ENCODE results near the gene PARP15. TPM values are rescaled to one million over a fixed set of nuclear protein-coding genes. Genes with fewer than 3 reads are reported as not detected.

The PARP15 gene
- total RNA-seq, 1 donor from 2014 or later = 1.1 TPM

DNA sequence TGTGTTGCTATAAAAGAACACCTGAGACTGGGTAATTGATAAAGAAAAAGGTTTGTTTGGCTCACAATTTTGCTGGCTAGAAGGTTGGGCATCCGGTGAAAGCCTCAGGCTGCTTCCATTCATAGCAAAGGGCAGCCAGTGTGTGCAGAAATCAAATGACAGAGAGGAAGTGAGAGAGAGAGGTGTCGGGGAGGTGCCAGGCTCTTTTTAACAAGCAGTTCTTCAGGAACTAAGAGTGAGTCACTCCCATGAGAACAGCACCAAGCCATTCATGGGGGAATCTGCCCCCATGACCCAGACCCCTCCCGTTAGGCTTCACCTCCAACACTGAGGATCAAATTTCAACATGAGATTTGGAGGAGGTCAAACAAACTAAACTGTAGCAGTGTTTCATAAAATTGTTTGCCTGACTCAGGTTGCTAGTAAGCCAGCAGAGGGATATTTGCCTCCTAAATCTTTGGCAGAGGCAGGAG lies 4.5 kb upstream of the PARP15 start:
- no peak for DNase-seq

DNA sequence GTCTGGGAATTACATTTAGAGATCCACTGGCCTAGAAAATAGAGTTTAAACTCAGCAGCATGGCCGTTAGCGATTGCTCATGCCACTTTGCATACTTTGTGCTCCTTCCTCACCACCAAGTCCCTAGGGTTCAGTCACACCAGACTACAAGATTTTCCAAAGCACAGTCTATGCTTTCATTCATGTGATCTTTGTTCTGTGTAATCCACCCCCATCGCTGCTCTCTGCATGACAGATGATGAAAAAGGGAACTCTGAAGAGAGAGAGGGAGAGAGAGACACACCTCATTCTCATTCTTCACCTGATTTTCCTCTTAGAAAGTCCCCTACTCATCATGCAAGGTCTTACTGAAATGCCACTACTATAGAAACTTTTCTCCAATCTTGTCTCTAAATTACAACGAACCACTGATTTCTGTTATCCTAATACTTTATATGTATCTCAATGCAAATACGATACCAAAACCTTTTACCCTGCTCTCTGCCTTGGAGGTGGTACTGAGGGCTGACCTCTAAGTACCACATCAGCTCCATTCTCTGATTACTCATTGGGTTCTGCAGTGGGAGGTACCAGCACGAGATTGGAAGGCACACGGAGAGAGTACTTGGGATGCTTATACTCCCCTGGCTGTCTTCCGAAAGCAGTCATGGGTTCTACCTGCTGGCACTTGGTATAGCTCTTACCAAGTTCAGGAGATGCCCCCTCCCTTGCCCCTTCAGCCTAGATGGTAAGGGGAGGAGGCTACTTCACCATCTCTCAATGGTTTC lies 1.1 kb upstream of the PARP15 start:
- DNase-seq = no peak

DNA sequence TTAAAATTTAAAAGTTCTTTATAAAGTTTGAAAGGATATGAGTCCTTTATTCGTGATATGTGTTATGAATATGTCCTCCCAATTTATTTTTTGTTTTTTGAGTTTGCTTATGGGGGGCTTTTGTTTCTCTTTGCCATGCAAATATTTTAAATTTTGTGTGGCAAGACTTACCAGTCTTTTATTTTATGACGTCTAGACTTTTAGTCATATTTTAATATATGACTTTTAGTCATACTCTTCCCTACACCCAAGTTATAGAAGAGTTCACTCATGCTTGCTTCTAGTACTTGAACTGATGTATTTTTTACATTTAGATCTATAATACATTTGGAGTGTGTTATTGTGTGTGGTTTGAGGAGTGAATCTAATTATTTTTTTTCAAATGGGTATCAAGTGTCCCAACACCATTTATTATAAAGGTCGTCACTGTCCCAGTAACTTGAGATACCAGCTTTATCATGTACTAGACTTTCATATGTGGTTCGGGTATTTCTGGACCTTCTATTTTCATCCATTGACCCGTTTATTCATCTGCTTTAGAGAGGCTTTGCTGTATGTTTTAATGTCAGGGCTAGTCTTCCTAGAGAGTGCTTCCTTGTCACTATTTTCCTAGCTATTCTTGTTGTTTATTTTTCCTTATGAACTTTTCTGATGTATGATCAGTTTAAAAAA lies 755 bp downstream of the PARP15 start:
- DNase-seq = no peak

DNA sequence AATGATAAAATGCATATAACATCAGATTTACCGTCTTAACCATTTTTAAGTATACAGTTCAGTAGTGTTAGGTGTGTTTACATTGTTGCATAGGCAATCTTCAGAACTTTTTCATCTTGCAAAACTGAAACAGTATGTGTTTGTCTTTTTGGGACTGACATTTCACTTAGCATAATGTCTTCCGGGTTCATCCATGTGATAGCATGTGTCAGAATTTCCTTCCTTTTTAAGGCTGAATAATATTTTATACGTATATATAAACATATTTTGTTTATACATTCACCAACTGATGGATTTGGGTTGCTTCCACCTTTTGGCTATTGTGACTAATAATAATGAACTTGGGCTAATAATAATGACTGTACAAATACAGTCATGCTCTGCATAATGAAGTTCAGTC lies 3.0 kb downstream of the PARP15 start:
- no peak for DNase-seq

DNA sequence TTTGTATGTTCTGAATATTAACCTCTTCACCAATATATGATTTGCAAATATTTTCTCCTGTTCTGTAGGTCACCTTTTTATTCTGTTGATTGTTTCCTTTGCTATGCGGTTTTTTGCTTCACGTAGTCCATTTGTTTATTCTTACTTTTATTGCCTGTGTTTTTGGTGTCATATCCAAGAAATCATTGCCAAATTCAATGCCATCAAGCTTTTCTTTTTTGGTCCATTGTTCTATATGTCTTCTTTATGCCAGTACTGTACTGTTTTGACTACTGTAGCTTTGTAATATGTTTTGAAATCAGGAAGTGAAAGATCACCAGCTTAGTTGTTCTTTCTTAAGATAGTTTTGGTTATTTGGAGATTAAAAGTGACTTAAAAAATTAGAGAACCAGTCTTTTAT lies 4.2 kb downstream of the PARP15 start:
- DNase-seq = no peak

DNA sequence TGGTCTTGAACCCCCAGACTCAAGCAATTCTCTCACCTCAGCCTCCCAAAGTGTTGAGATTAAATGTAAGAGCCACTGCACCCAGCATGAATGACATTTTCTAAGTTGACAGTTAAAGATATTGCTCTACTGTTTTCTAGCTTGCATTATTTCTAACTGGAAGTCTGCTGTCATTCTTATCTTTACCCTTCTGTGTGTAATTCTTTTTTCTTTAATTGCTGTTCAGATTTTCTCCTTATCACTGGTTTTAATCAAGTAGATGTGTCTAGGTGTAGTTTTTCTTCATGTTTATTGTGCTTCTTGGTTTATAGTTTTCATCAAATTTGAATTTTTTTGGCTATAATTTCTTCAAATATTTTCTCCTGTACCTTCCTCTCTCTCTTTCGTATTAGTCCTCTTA lies 4.9 kb downstream of the PARP15 start:
- no peak for DNase-seq

DNA sequence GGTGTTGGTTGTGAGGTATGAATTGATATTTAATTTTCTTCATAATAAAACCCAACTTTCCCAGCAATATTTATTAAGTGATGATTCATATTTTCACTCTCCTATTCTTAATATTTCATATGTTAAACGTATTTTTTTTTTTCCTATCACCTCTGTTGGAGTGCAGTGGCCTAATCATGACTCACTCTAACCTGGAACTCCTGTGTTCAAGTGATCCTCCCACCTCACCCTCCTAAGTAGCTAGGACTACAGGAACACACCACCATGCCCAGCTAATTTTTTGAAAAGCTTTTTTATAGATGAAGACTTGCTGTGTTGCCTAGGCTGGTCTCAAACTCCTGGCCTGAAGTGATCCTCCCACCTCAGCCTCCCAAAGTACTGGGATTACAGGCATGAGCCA lies 8.6 kb downstream of the PARP15 start:
- DNase-seq = no peak

DNA sequence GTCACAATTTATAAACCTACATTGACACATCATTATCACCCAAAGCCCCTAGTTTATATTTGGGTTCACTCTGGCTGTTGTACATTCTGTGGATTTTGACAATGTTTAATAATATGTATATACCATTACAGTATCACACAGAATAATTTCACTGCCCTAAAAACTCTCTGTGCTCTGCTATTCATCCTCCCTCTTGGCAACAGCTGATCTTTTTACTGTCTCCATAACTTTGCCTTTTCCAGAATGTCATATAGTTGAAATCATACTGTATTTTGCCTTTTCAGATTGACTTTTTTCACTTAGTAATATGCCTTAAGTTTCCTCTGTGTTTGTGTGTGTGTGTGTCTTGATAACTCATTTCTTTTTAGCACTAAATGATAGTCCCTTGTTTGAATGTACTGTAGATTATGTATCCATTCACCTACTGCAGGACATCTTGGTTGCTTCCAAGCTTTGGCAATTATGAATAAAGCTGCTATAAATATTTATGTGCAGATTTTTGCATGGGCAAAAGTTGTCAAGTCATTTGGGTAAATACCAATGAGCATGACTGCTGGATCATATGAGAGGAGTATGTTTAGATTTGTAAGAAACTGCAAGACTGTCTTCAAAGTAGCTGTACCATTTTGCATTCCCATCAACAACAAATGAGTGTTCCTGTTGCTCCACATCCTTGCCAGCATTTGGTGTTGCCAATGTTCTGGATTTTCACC lies 9.5 kb downstream of the PARP15 start:
- no peak for DNase-seq

DNA sequence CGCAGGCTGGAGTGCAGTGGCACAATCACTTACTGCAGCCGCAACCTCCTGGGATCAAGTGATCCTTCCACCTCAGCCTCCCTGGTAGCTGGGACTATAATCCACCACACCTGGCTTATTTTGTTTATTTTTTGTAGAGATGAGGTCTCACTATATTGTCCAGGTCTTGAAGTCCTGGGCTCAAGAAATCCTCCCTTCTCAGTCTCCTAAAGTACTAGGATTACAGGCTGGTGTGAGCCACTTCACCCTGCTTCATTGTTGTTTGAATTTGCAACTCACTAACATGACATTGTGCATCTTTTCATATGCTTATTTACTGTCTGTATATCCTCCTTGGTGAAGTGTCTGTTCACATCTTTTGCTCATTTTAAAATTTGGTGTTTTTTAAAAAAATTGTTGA lies 10.1 kb downstream of the PARP15 start:
- no peak for DNase-seq

DNA sequence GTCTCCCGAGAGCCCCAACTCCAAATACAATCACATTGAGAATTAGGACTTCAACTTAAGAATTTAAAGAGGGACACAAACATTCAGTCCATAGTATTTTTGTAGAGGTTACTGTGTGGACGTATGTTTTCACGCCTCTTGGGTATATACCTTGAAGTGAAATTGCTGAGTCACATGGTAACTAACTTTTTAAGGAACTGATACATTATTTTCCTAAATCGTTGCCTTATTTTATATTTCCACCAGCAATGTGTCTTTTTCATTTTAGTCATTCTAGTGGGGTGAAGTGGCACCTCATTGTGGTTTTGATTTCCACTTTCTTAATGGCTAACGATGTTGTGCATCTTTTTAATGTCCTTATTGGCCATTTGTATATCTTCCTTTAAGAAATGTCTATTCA lies 11.8 kb downstream of the PARP15 start:
- DNase-seq = no peak

DNA sequence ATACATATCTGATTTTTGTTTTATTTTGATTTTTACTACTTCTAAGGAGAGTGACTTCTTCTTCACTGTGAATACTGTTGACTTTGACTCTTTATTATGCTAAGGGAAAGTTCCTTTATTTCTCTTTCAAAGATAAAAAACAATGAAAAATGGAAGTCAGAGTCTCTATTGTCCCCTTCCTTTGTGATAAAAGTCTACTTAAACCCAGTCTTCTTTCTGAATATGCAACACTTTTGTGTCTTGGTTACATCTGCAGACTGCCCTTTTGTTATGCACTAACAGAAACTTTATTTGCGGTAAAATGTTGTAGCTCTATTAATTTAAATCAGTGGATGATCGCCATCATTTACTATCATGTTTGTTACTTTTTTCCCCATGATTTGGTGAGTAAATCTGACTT lies 13.2 kb downstream of the PARP15 start:
- DNase-seq = no peak

DNA sequence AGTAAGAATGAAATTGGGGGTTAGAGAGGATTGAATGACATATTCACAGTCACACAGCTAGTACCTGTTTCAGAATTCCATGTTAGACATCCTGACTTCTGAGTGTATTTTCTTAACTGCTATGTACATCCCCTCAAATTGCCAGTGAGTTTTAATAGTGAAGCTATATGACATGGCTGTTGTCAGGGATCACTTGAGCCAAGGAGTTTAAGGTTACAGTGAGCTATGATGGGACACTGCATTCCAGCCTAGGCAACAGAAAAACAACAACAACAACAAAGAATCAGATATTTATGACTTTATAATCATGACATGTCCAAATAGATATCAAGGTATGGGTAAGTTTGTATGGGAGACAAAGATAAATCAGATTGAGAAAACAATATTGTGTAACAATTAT lies 16.6 kb downstream of the PARP15 start:
- no peak for DNase-seq

DNA sequence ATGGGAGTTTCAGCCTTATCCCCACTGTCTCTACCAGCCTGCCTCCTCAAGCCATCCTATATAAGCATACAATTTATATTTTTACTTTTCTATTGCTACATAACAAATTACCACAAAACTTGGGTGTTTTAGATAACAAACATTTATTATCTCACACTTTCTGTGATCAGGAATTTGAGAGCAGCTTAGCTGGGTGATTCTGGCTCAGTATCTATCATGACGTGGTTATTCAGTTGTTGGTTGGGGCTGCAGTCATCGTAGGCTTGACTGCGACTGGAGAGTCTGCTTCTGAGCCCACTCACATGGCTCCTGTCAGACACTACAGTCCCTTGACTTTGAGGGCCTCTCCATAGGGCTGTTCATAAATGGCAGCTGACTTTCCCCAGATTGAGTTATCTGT lies 20.7 kb downstream of the PARP15 start:
- no peak for DNase-seq

DNA sequence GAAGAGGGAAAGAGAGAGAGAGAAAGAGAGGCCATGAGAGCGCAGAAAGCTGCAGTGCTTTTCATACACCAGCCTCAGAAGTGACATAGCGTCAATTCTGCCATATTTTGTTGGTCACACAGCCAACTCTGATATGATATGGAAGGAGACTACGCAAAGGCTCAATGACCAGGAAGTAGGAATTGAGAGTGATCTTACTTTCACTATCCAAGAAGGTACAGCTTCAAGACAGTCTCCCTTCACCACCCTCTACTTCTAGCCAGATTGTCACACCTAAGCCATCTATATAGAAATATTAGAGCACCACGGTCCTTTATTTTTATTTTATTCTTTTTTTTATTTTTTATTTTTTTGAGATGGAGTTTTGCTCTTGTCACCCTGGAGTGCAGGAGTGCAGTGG lies 21.1 kb downstream of the PARP15 start:
- DNase-seq = no peak

DNA sequence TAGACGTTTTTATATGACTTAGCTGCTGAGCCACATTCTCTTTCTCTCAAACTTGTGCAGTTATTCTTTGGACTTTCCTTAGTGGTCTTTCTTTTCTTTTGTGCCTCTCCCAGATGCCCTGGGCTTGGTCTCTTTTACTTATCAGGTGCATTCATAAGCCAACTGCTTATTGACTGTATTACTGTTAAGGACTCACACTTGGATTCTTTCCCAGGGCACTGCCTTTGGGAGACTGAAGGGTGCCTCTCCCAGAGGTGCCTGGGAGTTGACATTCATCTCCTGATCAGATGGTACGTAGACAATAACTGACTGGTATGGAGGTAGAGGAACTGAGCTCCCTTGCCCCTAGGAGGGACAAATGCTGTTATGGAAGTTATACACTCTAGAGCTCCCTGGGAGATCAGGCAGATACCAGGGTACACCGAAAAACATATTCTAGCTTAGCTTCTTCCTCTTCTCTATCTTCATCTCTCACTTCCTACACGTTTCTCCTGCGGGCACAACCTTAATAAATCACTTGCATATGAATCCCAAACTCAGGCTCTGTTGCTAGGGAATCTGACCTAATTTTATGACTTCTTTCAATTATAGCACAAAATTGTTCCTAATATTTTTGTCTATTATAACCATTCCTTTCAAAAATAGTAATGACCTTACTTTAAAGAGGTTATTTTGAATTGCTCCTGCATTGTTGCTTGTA lies 24.7 kb downstream of the PARP15 start:
- DNase-seq = no peak

DNA sequence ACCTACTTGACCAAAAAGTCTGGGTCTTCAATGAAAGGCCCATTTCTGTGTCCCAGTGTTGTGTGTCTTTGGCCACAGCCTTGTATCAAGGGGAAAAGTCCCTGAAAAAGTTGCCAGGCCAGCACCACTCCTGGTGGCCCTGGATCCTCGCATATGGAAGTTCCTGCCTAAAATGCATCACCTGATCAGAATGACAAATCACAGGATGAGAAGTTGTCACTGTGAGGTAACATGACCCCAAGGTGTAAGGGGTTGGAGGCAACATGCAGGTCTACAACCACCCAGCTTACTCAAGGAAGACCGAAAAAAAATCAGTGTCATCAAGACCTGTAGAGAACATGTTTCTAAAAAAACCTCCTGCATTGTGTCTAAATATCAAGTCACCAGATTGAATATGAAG lies 25.6 kb downstream of the PARP15 start:
- DNase-seq = no peak

DNA sequence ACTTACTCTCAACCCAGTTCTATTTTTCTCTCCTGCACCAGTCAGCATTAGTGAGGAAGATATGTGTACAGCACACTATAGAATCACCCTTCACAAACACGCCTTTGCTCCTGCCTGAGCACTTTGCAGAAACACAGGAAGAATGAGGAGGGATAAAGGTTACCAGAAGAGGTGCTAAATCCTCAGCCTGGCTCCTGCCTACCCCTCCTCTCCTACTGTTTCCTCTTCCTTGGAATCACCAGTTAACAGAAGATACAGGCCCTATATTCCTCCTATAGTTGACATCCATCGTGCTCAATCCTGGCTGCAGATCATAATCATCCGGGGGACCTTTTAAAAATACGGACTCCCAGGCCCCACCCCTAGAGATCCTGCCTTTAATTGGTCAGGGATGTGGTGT lies 28.9 kb downstream of the PARP15 start:
- no peak for DNase-seq

DNA sequence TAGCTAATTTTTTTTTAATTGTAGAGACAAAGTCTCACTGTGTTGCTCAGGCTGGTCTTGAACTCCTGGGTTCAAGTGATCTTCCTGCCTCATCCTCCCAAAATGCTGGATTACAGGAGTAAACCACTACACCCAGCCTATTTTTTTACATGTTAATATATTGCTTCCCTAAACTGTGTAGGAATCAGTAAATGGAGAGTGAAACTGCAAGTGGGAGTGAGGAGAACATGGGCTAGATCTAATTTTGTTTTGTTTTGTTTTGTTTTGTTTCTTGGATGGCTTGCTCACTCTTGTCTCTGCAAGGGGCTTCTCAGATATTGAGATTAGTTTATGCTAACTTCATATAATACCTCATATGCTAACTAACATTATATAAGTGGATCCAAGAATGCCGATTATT lies 31.5 kb downstream of the PARP15 start:
- DNase-seq = no peak

DNA sequence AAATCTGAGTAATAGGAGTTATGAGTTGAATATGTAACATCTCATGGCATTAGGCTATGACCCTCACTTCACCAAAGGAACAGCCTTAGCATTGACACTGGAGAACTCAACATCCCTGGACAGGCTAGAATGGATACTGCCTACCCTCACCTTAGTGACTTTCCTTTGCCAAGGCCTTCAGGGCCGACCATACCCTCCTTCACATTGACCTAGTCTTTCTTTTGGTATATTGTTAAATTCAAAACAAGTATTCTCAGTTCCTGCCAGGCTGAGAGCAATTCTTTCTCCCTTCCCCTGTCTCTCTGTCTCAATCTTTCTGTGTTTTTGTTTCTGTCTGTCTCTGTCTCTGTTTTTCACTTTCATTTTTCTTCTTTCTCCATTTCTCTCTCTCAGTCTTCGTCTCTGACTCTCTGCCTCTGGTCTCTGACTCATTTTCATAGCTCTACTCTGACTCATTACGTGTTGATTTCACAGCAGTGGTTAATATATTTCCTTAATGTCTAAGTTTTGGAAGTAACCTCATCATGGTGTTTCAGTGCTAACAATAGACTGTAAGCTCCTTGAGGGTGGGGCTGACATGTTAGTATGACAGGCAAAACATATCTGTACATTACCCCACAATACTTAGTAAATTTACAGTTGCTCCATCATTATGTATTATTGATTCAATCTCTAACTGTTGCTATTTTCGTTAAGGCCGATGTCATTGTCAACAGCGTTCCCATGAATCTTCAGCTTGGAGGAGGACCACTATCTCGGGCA lies 32.5 kb downstream of the PARP15 start:
- DNase-seq = no peak

DNA sequence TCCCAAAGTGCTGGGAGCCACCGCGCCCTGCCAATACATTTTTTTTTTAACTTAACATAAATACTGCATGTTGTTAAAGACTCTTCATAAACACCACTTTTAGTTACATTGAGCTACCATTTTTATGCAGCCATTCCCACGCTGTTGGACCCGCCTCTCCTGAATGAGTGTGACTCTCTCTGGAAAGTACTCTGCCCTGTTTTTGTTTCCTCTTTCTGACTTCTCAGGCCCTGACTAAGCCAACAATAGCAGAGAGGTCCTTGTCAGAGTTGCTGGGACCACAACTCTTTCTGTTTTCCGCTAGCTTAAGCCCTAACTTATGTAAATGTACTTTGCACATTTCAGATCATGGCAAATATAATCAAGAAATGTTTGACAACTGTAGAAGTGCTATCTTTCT lies 35.2 kb downstream of the PARP15 start:
- DNase-seq = no peak

DNA sequence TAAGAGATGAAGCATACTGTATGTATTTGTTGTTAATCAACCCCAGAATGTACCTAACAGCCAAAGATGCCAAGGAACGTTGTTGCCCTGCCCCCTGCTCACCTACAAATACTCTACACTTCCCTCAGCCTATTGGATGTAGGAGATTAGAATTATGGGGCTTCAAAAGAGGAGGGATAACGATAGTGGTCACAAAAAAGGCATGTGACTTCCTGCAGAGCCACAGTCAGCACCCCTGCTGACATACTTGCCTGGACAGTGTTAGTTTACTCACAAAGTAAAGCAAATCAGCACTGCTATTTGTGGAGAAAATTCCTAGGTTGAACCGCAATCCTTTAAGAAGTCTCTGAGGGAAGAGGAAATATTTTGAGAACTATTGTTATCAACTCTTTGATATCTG lies 37.9 kb downstream of the PARP15 start:
- no peak for DNase-seq

DNA sequence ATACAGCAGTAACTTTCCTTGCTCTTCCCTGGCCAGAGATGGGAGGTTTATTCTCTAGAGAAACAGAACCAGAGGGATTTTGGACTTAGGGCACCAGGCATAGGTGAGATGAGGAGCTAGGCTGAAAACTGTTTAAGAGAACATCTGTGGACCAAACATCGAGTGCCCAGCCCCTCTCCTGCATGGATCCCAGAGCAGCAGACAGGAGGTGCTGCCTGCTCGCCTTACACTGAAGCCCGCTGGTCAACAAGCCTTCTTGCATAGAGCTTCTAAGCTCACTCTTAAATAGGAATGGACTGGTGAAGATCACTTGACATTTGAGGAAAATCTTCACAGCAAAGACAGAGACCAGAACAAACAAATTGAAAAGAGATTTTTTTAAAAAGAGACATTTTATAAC lies 41.2 kb downstream of the PARP15 start:
- no peak for DNase-seq

All from tongue (tissue), 2 donors.